Neuronal stem cell (in vitro differentiated cells): ENCODE results near the gene SLC12A4.
A peak's percentile ranks its signal among the peaks of the same experiment; 100 is the strongest.
"Not testable (repeated sequence)": the region's sequence is repeated elsewhere in the genome, so short reads cannot be mapped to it uniquely, and the experiment has no call there.

ENCODE experiments used
- DNase-seq: peaks from one replicate; pipeline ENCODE4 v3.0.0-alpha.2; 2013; ENCODE audit warnings: low spot score
- H2AFZ ChIP-seq: one replicate; pipeline ENCODE4 v1.6.1; 2013; ENCODE audit warnings: mild to moderate bottlenecking, low read length, inconsistent platforms
- H2AK5ac ChIP-seq: 2 replicates; pipeline ENCODE4 v1.6.1; 2013; ENCODE audit warnings: low read depth, mild to moderate bottlenecking, inconsistent platforms, low read length, moderate library complexity, mixed read lengths
- H2BK120ac ChIP-seq: 2 replicates; pipeline ENCODE4 v1.6.1; 2013; ENCODE audit warnings: low read depth, mild to moderate bottlenecking, inconsistent platforms, low read length, moderate library complexity, mixed read lengths
- H2BK12ac ChIP-seq: one replicate; pipeline ENCODE4 v1.6.1; 2013; ENCODE audit warnings: low read length, inconsistent platforms
- H2BK15ac ChIP-seq: 2 replicates; pipeline ENCODE4 v1.6.1; 2013; ENCODE audit warnings: mild to moderate bottlenecking, low read length, inconsistent platforms, mixed read lengths
- H2BK5ac ChIP-seq: one replicate; pipeline ENCODE4 v1.6.1; 2013; ENCODE audit warnings: inconsistent platforms, mild to moderate bottlenecking, low read length, moderate library complexity
- H3K14ac ChIP-seq: one replicate; pipeline ENCODE4 v1.6.1; 2013; ENCODE audit warnings: low read length, inconsistent platforms
- H3K18ac ChIP-seq: 2 replicates; pipeline ENCODE4 v1.6.1; 2013; ENCODE audit warnings: low read length, inconsistent platforms
- H3K23ac ChIP-seq: 2 replicates; pipeline ENCODE4 v1.6.1; 2013; ENCODE audit warnings: low read depth, mild to moderate bottlenecking, mixed read lengths, low read length, inconsistent platforms; ENCODE audit not compliant: poor library complexity
- H3K27ac ChIP-seq: replicated peaks from 3 replicates; pipeline ENCODE4 v1.5.1; 2013; ENCODE audit warnings: low read length, inconsistent platforms
- H3K27me3 ChIP-seq, 3 experiments: 2 replicates each; pipeline ENCODE4 v1.6.1; 2013; ENCODE audit warnings: low read length in 3 of 3, mild to moderate bottlenecking in 2 of 3, inconsistent platforms in 1 of 3, low read depth in 1 of 3, mixed read lengths in 1 of 3, moderate library complexity in 1 of 3; ENCODE audit not compliant: control insufficient read depth in 3 of 3, insufficient read depth in 3 of 3
- H3K36me3 ChIP-seq, 2 donors: replicated peaks in 1 of 2; 2 replicates each; pipeline ENCODE4 v1.6.1; 2013; ENCODE audit warnings: low read length in 2 of 2; ENCODE audit not compliant: control insufficient read depth in 2 of 2, insufficient read depth in 2 of 2
- H3K4ac ChIP-seq: 2 replicates; pipeline ENCODE4 v1.6.1; 2013; ENCODE audit warnings: inconsistent platforms, mild to moderate bottlenecking, low read length, moderate library complexity
- H3K4me1 ChIP-seq, 2 donors: 1 replicate in 1 of 2; 2 replicates in 1 of 2; pipeline ENCODE4 v1.6.1; 2013; ENCODE audit warnings: low read length in 2 of 2, low read depth in 1 of 2; ENCODE audit not compliant: control insufficient read depth in 2 of 2, insufficient read depth in 1 of 2
- H3K4me2 ChIP-seq: one replicate; pipeline ENCODE4 v1.6.1; 2013; ENCODE audit warnings: mild to moderate bottlenecking, low read length, inconsistent platforms; ENCODE audit not compliant: insufficient read depth, poor library complexity, severe bottlenecking
- H3K4me3 ChIP-seq, 2 donors: 2 replicates each; pipeline ENCODE4 v1.5.1; 2013; ENCODE audit warnings: low read length in 2 of 2, mild to moderate bottlenecking in 2 of 2, inconsistent platforms in 1 of 2, moderate library complexity in 1 of 2
- H3K79me1 ChIP-seq: one replicate; pipeline ENCODE4 v1.6.1; 2013; ENCODE audit warnings: low read depth, mild to moderate bottlenecking, inconsistent platforms, low read length, moderate library complexity
- H3K9ac ChIP-seq: one replicate; pipeline ENCODE4 v1.6.1; 2013; ENCODE audit warnings: mild to moderate bottlenecking, low read depth, low read length, inconsistent platforms; ENCODE audit not compliant: poor library complexity
- H3K9me3 ChIP-seq, 2 donors: replicated peaks in 1 of 2; 2 replicates each; pipeline versions ENCODE3 to v1.6.1; 2013; ENCODE audit warnings: low read length in 2 of 2, mild to moderate bottlenecking in 2 of 2, inconsistent platforms in 1 of 2, low read depth in 1 of 2, mixed read lengths in 1 of 2, moderate library complexity in 1 of 2; ENCODE audit not compliant: control insufficient read depth in 2 of 2, insufficient read depth in 1 of 2
- H4K8ac ChIP-seq: one replicate; pipeline ENCODE4 v1.6.1; 2013; ENCODE audit warnings: low read depth, mild to moderate bottlenecking, inconsistent platforms, low read length, moderate library complexity
- H4K91ac ChIP-seq: one replicate; pipeline ENCODE4 v1.6.1; 2013; ENCODE audit warnings: low read length, low read depth, mild to moderate bottlenecking, inconsistent platforms; ENCODE audit not compliant: poor library complexity
- WGBS, 2 donors: extraction: QIAGEN DNeasy Blood & Tissue Kit; methylation state at CpG; one replicate each; pipeline ENCODE4 v1.1.7; 2013; ENCODE audit warnings: missing lambda C conversion rate in 2 of 2, mixed read lengths in 1 of 2; ENCODE audit not compliant: insufficient read length in 2 of 2, insufficient replicate concordance in 1 of 2; ENCODE audit errors: extremely low coverage in 2 of 2; 5-methylcytosine and 5-hydroxymethylcytosine counted together

SLC12A4 gene

DNA sequence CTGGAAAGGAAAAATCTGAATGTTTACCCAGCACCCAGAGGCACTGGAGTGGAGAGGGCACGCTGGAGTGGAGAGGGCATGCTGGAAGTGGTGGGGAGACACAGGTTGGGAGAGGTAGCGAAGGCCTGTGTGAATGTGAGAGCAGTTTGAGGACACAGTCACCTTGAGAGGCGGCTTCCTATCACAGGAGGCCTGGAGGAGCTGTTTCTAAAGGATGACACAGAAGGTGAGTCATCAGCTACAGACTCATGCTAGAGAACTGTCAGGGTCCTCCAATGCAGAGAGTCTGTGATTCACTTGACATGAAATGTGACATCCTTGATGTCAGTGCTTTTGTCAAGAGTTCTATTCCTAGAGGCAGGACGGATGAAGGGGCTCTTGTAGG, 50.6 kb downstream of the SLC12A4 start:
- peaks cover 25% of the 10 kb centered on the region for H3K79me1 ChIP-seq
- H3K9me3 ChIP-seq = no peaks in the 10 kb centered on the region
- no peak overlapping the region for H2AK5ac ChIP-seq
- no peak overlapping the region for H3K4me2 ChIP-seq
- H3K4ac ChIP-seq = no peak overlapping the region
- no peak for DNase-seq
- no peak overlapping the region for H3K4me3 ChIP-seq
- no peak overlapping the region for H2BK5ac ChIP-seq
- H3K14ac ChIP-seq = no peak overlapping the region
- no peak overlapping the region for H2BK12ac ChIP-seq
- H3K27ac ChIP-seq = no peak overlapping the region
- H3K27me3 ChIP-seq = no peaks in the 10 kb centered on the region
- H3K36me3 ChIP-seq = peaks cover 14 to 44% of the 10 kb centered on the region in 2 donors
- WGBS, 2 donors = no CpG with 5 or more reads among the region's 4 CpGs
- no peak overlapping the region for H3K18ac ChIP-seq
- no peak overlapping the region for H3K9ac ChIP-seq
- no peak overlapping the region for H4K91ac ChIP-seq
- H2BK15ac ChIP-seq = no peak overlapping the region
- H3K4me1 ChIP-seq = peaks cover 0 to 2% of the 10 kb centered on the region in 2 donors
- no peak overlapping the region for H4K8ac ChIP-seq
- no peak overlapping the region for H2AFZ ChIP-seq
- no peak overlapping the region for H3K23ac ChIP-seq
- H2BK120ac ChIP-seq = no peak overlapping the region

DNA sequence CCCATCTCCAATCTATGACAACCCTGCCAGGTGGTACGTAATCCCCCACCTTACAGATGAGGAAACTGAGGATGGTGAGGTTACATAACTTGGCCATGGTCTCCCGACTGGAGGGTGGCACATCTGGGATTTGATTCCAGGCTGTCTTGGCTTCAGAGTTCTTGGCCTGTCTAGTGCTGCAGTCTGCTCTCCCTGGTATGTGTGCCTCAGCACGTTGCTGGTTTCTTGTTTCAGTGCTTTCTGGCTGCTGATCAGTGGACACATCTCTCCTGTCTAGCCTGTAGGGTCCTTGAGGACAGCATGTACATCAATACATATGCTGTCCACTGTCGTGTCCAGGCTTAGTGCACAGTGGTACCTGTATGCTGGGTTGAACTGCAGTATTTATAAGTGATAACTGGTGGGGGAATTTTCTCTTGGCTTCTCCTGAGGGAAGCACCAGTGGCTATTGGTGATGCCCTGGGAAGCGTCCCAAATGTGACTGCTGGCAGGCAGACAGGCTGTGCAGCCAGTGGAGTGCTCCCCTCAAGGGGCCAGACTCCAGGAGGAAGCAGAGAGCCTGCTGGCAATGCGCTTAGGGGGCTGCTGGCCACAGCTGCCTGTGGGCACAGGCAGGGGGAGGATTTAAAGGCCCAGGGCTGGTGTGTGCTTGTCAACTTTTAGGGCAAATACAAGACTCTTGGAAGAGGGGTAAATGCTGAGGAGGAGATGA, 51.1 kb downstream of the SLC12A4 start:
- H4K91ac ChIP-seq = no peak overlapping the region
- no peak overlapping the region for H2AFZ ChIP-seq
- no CpG with 5 or more reads among the region's 6 CpGs for WGBS, 2 donors
- no peak for DNase-seq
- H3K9ac ChIP-seq = no peak overlapping the region
- H3K36me3 ChIP-seq = peaks cover 14 to 40% of the 10 kb centered on the region in 2 donors
- no peak overlapping the region for H3K4ac ChIP-seq
- no peak overlapping the region for H3K4me3 ChIP-seq
- no peak overlapping the region for H3K18ac ChIP-seq
- no peak overlapping the region for H2BK12ac ChIP-seq
- H2BK120ac ChIP-seq = no peak overlapping the region
- H2AK5ac ChIP-seq = no peak overlapping the region
- no peak overlapping the region for H2BK15ac ChIP-seq
- H3K27me3 ChIP-seq = no peaks in the 10 kb centered on the region
- no peak overlapping the region for H2BK5ac ChIP-seq
- no peak overlapping the region for H3K23ac ChIP-seq
- H3K14ac ChIP-seq = peak overlapping the region; percentile 17
- H4K8ac ChIP-seq = peak overlapping the region; percentile 65
- peaks cover 0 to 2% of the 10 kb centered on the region in 2 donors for H3K4me1 ChIP-seq
- no peak overlapping the region for H3K27ac ChIP-seq
- H3K4me2 ChIP-seq = no peak overlapping the region
- H3K9me3 ChIP-seq = no peaks in the 10 kb centered on the region
- peaks cover 25% of the 10 kb centered on the region for H3K79me1 ChIP-seq

DNA sequence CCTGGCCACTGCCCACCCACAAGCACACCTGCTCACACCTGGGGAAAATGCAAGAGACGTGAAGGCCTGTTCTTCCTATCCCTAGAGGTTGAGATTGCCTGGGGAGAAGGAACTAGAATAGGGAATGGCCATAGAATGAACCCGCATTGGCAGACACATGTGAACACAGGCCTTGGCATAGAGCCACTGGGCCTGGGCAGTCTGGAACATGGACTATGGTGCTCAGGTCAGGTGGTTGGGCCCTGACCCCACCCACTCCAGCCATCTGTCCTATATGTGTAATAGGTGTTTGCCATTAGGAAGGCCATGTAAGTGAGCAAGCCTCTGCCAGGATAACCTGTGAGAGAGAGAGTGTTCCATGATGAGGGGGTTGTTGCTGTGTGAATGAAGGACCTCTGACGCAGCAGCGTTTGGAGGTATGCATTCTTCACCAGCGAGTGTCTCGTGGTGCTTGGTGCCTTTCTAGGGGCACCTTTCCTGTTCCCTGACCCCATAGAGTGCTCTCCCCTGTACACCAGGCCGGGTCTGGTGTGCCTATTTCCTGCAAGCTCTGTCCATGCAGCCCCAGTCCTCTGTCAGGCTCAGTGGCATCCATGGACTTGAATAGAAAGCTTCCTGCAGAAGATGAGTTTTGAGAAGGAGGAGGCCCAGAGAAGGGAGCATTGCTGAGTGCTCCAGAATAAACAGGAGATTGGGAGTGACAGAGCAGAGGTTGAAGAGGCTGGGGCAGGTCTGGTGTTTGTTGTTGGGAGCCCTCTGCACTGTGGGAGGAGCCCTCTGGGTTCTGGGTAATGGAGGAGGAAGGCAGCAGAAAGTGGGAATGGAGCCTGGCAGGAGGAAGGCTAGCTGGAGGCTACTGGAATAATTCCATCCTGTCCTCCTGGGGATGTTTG, 52.4 kb downstream of the SLC12A4 start:
- no peak overlapping the region for H3K18ac ChIP-seq
- peak overlapping the region; percentile 12 for H3K9ac ChIP-seq
- H4K91ac ChIP-seq = no peak overlapping the region
- H2BK5ac ChIP-seq = no peak overlapping the region
- no peak overlapping the region for H2AFZ ChIP-seq
- H3K36me3 ChIP-seq = peaks cover 16 to 51% of the 10 kb centered on the region in 2 donors
- H3K4ac ChIP-seq = no peak overlapping the region
- H3K9me3 ChIP-seq = no peaks in the 10 kb centered on the region
- no peak overlapping the region for H2AK5ac ChIP-seq
- H2BK15ac ChIP-seq = no peak overlapping the region
- peaks cover 25% of the 10 kb centered on the region for H3K79me1 ChIP-seq
- H3K27ac ChIP-seq = no peak overlapping the region
- H3K23ac ChIP-seq = no peak overlapping the region
- H3K27me3 ChIP-seq = no peaks in the 10 kb centered on the region
- H3K4me1 ChIP-seq = peaks cover 0 to 2% of the 10 kb centered on the region in 2 donors
- no peak overlapping the region for H2BK120ac ChIP-seq
- H3K14ac ChIP-seq = no peak overlapping the region
- no peak overlapping the region for H3K4me2 ChIP-seq
- no peak overlapping the region for H3K4me3 ChIP-seq
- no peak overlapping the region for H4K8ac ChIP-seq
- DNase-seq = no peak
- no CpG with 5 or more reads among the region's 7 CpGs for WGBS, 2 donors
- no peak overlapping the region for H2BK12ac ChIP-seq

DNA sequence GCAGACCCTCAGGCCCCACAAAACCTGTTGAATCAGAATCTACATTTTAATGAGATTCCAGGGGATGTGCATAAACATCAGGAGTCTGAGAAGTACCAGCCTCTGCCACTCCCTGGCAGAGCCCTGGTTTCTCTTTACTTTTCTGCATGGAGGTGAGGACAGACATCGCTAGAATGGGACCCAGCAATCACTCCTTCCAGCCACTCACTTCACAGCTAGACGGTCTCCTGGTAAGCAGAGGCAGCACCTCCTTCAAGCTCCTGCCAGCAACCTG, 53.0 kb downstream of the SLC12A4 start:
- peaks cover 16 to 54% of the 10 kb centered on the region in 2 donors for H3K36me3 ChIP-seq
- not testable (repeated sequence) for H2BK15ac ChIP-seq, H3K4me2 ChIP-seq, H3K9ac ChIP-seq, H2AFZ ChIP-seq, H3K14ac ChIP-seq, H3K4me3 ChIP-seq, H3K18ac ChIP-seq, H2BK5ac ChIP-seq, H3K27ac ChIP-seq, H3K4me1 ChIP-seq, H3K27me3 ChIP-seq, H3K9me3 ChIP-seq, H2AK5ac ChIP-seq, H4K91ac ChIP-seq, H2BK12ac ChIP-seq, DNase-seq, H3K23ac ChIP-seq, H3K4ac ChIP-seq, H4K8ac ChIP-seq, H2BK120ac ChIP-seq
- WGBS, 2 donors = no CpG with 5 or more reads among the region's 2 CpGs
- peaks cover 22% of the 10 kb centered on the region for H3K79me1 ChIP-seq
